KBM-7 (cell line): Measurements from ENCODE around the gene HBS1L.

Experiments
- DNase-seq: peaks from one replicate; pipeline ENCODE4 v3.0.0-alpha.2; 2015
- in situ Hi-C: fragments of 300-500 bp; cut with MboI; formaldehyde crosslinking; loops from 2 replicates; pipeline ENCODE4 v1.14.3; 2020; ENCODE audit warnings: low sequenced_read_pairs, low pct_unique_long_range_greater_than_20kb, mixed read lengths

HBS1L gene

DNA sequence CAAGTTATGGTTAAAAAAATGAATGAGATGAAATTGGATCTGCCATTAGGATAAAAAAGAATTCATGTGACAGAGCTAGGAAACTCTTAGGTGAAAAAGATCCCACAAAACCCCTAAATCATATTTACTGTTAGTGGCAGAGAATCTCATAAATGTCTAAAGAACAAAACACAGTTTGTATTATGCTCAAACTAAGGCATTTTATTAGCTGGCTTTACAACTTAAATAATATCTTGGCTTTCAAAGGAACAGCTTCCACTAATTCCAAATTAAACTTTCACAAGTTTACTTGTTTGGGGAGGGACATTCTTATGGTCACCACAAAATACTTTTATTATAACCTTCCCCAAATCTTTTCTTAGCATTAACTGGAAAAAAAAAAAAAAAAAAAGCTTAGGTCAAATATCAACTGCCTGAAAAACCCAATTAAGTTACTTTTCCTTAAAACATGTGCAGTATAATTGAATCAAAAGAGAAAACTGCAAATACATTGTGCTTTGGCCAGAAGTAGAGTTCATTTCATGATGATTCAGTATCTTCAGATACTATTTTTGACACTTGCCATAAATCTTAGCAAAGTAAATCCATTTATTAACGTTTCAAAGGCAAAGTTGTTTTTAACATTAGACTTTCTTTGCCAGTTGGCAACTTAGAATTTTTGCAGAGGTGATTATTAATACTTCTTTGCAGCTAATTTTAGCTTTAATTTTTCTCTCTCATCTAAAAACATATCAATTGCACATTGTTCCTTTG, 90.0 kb downstream of the HBS1L start:
- no peak for DNase-seq
- in situ Hi-C loops, result no loop called here

DNA sequence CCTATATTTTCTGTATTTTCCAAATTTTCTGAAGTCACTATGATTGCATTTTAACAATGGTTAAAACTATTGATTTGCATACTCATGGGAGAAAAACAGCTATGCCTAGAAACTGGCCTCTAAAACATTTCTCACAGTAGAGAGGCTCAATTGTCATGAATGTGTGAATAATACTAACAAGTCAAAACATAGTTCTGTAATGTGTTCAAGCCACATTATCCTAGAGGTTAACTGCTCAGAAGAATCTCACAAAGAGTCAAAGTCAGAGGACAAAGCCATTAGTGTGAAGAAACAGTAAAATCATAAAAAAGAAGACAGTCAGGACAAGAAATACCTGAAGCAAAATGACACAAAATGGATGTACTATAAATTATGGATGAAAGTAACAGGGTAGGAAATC, 92.2 kb downstream of the HBS1L start:
- in situ Hi-C loops, result no loop called here
- no peak for DNase-seq

DNA sequence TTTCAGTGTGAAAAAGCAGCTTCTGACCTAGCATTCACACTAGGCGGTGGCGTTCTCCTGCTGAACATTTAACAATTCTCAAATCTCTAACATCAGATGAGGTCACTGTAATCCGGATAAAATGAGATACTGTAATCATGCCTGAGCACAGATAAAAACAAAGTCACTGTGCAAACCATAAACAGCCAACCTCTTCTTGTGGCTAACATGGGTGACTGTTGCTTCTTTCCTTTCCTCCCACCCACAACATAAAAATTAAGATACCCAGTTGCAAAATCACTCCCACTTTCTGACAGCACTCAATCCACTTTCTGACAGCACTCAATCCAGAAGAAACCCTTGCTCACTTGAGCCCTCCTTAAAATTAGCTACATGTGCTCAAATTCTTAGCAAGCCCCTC, 93.3 kb downstream of the HBS1L start:
- in situ Hi-C loops, result no loop called here
- DNase-seq, result no peak

DNA sequence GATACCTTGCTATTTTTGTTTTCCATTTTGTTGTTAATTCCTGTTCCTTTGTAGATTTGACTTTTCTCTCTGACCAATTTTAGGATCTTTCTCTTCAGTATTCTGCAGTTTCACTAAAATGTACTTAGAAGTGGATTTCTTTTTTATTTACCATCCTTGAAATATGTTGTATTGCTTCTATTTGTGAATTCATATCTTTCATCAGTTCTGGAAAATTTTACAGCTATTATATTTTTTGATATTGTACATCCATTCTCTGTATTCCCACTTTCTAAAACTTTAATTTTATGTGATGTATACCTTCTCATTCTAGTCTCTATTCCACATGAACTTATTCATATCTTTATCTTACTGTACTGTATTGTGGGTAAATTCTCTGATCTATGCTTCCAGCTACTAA, 95.0 kb downstream of the HBS1L start:
- no peak for DNase-seq
- in situ Hi-C loops, result no loop called here

DNA sequence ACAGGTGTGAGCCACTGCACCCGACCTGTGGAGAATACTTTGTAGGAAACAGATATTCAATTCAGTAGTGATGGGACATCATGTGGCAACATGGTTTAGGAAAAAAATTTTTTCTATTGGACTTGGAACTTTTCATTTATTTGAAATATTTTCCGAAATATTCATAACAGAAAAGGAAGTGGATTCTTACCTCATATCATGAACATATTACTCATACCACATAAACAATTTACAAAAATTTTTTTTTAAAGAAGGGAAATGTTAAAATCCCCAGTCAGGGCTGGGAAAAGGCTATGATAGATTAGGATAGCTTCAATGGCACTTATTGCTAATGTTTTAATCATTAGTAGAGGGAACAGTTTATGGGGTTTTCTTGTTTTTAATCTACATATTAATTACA, 97.9 kb downstream of the HBS1L start:
- no peak for DNase-seq
- in situ Hi-C loops, result no loop called here

DNA sequence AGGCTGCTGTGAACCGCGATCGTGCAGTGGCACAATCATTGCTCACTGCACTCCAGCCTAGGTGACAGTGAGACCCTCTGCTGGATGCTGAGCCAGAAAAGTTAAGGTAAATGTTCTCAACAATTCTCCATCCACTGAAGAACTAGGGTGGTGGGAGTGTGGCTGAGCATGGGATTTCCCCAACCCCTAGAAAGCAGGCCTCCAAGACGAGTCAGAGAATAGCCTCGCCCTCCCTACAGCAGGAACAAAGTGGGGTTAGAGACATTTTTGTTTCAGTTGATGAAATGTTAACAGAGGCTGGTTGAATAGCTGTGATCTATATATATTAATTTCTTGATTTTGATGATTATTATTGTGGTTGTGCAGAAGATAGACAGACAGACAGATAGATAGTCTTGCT, 98.6 kb downstream of the HBS1L start:
- in situ Hi-C loops, result no loop called here
- no peak for DNase-seq

DNA sequence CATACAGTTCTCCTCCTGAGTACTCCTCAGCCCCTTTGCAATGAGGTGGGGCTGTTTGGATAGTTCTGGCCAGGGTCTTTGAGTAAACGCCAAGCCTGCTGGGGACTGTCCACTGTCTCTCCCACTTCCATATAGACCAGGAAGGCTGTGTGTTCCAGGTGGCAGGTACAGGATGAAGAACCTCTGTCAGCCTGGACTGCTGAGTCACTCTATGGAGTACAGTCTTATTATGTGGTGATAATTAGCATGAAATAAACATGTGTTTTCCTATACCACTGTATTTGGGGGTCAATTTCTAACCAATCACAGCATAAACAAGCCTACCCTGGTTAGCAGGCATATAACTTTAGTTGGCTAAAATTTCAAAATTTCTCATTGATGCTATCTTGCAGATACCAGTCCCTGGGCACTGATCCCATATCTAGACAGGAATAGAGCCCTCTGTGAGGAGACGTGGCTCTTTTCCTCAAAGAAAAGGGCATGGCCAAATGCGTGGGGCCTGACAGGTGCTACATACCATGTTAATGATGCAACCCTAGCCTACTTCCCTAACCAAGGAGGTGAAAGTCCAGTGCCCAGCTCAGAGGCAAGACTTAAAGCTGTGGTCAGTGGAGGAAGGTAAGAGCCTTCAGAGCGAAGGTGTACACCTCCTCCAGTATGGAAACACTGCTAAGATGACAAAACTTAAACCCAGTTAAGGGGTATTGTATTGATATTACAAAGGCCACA, 100.2 kb downstream of the HBS1L start:
- in situ Hi-C loops, result no loop called here
- DNase-seq, result no peak

DNA sequence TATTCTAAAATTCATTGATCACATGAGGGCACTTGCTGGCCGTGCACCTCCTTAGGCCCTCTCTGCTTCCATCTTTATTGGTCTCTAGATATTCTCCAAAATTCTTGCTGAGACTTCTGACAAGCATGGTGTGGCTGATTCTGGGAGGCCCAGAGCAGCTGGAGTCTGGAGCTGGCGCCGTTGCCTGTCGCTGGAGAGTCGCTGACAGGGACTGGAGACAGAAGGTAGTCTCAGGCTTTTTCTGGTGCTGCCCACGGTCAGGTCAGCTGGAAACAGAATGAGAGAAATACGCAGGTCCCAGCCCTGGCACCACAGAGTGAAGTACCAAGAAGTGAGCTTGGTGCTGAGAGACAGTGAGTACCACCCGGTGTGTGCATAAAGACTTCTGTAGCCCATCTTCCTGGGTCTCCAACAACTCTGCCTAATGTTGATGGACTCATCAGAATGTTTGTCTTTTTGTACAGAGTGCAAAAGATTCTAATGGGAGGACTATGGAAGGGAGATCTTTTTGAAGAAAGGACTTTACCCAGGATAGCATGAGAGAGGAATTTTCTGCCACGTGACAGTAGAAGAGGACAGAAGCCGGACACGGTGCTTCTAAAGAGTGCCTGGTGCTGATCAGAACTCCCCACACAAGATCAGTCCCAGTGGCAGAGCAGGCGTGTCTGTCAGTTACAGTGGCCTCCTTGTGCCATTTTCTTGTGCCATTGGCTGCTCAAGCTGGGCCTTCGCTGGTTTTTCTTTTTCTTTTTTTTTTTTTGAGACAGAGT, 102.9 kb downstream of the HBS1L start:
- in situ Hi-C loops, result no loop called here
- DNase-seq, result no peak

DNA sequence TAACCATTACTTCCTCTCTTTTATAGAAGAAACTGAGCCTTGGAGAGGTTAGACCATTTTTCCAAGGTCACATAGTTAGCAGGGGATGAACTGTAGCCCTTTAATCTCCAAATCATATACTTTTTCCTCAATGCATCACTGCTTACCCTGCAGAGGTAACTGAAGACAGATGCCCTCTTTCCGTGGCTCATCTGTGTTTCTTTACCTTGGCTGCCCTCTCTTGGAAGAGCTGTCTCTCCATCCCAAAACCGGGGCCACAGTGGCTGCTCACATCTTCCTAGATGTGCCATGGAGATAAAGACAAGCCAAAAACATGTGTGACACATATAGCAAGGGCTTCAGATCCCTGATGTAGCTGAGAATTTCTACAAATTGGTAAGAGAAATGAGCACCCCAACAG, 104.1 kb downstream of the HBS1L start:
- DNase-seq, result no peak
- in situ Hi-C loops, result no loop called here

DNA sequence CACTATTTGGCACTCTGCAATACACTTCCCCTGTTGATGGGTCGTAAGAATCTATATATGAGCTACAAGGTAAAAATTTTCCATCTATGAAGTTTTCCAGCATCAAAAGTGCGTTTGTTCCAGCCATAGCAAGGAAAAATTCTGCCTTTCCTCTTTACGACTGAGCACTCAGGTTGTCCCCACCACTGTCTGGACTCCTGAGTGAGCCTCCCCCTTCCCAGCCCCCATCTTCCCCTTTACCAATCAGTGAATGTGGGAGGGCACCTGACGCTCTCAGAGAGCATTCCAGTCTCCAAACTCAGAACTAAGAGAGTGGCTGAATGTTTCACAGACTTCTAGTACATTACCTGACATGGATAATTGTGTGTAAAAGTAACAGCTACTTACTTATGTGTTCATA, 104.7 kb downstream of the HBS1L start, which contains the start of gene ALDH8A1:
ALDH8A1 (minus strand) TSS at position 175 of the 400 bp plus-strand sequence; CDS start at position 127, 48 bp downstream.
- in situ Hi-C loops, result no loop called here
- no peak for DNase-seq

DNA sequence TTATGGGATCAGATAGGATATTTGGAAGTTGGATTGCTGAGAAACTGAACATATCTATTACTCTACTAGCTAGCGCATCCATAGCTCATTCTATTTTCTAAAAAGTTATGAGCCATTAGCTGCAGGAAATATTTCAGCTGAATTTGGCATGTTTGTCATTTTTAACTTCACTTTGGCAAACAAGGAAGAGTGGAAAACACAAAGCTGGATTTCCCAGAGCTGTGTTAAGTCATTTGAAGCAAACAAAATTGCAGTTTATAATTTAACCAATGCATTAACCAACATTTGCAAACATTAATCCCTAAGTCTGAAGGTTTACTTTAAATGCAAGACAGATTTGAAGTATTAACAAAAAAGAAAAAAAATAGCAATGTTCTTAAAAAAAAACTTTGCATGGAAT, 105.9 kb downstream of the HBS1L start:
- in situ Hi-C loops, result no loop called here
- DNase-seq, result no peak

DNA sequence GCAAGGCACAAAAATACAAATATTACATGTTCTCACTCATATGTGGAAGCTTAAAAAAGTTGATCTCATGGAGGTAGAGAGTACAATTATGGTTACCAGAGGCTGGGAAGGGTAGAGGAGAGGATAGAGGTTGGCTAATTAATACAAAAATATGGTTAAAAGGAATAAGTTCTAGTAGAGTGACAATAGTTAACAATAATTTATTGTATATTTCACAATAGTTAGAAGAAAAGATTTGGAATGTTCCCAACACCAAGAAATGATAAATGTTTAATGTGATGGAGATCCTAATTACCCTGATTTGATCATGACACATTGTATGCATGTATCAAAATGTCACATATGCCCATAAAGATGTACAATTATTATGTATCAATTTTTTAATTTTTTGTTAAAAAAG, 106.5 kb downstream of the HBS1L start:
- in situ Hi-C loops, result no loop called here
- no peak for DNase-seq

DNA sequence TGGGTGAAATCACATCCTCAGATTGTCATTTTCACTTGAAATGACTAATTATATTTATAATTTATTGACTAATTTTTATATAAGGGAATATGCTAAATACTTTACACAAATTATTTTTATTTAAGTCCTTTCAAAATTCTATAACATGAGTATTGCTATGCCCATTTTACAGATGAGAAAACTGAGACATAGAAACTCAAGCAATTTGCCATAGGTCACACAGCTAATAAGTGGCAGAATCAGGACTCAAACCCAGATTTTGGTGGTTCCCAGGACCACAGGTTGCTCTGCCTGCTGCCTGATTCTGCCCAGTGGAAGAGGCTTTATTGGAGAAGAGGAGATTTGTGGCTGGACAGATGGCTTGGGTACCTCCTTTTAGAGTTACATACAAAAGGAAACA, 109.6 kb downstream of the HBS1L start:
- in situ Hi-C loops, result no loop called here
- DNase-seq, result no peak

DNA sequence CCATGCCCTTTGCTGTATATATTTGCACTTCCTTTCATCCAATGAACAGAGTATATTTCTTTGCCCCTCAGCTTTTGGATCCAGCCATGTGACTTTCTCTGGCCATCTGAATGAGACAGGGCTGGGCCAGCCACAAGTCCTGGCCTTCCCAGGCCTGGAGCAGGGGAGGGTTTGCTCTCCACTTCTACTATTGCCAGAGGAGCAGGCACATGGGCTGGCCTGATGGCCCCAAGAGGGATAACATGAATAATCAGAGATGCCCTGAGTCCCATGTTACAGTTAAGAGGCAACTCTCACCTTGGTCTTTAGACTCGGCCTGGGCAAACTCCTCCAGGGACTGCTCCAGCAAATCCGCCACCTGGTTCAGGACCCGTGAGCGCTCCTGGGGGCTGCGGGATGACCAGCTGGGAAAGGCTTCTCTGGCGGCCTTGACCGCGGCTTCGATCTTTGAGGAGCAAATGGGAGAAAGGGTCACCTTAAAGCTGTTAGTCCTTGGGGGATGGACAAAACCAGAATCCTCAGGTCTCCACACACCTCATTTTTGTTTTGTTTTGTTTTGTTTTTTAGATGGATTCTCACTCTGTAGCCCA, 111.0 kb downstream of the HBS1L start:
- DNase-seq, result no peak
- in situ Hi-C loops, result no loop called here

DNA sequence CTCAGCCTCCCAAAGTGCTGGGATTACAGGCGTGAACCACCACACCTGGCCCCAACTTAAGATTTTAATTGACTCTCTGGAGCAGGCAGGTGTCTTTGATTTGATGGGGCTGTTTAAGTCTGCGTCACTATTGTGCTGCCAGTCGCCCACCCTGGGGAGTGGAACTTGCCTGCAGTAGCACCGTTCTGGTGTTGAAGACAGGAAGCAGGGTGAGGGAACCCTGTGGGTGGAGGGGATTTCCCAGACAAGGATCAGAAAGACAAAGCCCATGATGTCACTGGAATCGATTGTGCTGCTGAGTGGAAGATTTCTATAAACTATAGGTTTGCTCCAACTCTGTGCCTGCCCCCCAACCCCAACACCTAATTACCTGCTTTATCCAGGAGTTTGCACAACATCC, 115.7 kb downstream of the HBS1L start:
- in situ Hi-C loops, result no loop called here
- no peak for DNase-seq

DNA sequence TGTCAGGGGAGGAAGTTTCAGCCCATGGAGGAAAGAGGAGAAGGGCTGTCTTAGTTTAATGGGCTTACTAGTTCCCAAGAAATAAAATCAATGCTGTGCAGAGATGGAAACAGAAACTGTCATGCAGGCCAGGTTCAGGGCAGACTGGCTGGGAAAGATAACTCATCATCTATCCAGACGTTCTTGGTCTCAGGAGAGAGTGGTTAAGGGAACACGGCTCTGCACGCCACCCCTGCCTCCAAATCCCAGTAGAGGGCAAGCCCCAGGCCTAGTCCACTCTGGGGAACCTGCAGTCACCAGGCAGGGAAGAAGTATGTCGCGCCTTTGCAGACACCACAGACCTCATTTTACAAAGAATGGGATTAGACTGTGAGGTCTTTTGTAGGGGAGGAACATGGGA, 117.2 kb downstream of the HBS1L start:
- in situ Hi-C loops, result no loop called here
- DNase-seq, result no peak

DNA sequence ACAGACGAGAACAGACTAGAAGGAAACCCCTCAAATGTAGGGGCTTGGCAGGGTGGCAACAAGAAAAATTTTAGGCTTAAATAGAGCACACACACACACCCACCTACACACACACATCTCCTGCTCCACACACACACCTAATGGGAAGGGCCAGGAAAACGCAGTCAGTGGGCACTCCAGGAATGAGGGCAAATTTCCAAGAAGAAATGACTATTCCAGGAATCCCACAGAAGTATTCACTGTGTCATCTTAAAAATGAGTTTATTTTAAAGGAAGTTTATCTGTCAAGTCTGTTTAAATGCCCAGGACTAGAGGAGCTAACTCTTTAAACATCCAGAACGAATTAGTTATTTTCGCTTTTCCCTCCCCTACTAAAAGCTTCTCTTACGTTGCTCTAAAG, 117.7 kb downstream of the HBS1L start:
- in situ Hi-C loops, result no loop called here
- no peak for DNase-seq

DNA sequence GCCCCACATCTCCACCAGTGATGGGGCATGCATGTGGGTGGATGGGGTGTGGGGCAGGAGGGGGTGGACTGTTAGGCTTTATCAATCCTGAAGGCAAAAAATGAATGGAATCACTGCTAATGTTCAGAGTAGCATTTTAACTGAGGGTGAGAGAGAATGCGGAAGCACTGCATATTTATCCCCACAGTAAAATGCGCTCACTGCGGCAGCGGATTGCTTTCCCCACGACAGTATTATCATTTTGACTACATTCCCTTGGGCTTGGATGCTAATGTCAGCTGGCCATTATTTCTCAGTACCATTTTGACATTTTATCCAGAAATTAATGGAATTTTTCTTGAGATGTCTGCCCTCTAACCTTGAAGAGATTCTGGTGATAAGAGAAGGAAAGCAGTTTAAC, 118.1 kb downstream of the HBS1L start:
- in situ Hi-C loops, result no loop called here
- no peak for DNase-seq

DNA sequence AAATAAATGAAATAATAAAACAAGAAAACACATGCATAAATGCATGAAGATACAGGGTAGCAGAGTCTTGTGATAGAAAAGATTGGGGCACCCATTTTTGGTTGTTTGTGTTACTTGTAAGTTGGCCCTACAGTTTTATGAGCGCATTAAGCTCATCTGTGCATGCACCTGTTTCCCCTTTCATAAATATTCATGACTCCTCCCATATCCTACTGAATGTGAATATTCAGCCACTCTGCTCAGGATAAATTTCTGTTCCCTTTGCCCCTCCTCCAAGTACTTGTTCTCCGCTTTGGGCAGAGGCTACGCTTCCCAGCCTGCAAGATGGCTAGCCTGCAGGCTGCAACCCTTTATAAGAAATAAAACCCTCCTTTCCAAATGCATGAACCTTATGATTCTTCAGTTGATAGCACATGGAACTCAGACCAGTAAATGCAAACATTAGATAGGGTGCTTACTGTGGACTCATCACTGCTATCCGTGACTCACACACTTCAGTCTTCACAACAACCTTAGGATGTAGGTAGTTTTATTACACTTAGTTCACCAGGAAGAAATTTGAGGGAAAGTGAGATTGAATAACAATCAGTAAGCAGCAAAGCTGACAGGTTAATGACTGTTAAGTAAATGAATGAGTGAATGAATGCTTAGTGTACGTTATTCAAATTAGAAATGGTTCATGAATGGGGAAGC, 119.7 kb downstream of the HBS1L start:
- DNase-seq, result no peak
- in situ Hi-C loops, result no loop called here
